HFF-Myc (cell line): ENCODE measurements around the gene RPL10A.

Experiments
- DNase-seq: peaks from one replicate; pipeline ENCODE4 v3.0.0-alpha.2; 2011; ENCODE audit warnings: low read depth; ENCODE audit errors: extremely low read depth
- H3K4me3 ChIP-seq: replicated peaks from 2 replicates; pipeline ENCODE4 v1.5.1; 2011; ENCODE audit warnings: low read depth, mild to moderate bottlenecking, control low read depth, low read length
- CTCF ChIP-seq: IDR thresholded peaks from 2 replicates; pipeline ENCODE4 v1.5.1; 2012; ENCODE audit warnings: mild to moderate bottlenecking, low read depth, low read length, control low read depth; ENCODE audit errors: missing control alignments

Gene RPL10A

DNA sequence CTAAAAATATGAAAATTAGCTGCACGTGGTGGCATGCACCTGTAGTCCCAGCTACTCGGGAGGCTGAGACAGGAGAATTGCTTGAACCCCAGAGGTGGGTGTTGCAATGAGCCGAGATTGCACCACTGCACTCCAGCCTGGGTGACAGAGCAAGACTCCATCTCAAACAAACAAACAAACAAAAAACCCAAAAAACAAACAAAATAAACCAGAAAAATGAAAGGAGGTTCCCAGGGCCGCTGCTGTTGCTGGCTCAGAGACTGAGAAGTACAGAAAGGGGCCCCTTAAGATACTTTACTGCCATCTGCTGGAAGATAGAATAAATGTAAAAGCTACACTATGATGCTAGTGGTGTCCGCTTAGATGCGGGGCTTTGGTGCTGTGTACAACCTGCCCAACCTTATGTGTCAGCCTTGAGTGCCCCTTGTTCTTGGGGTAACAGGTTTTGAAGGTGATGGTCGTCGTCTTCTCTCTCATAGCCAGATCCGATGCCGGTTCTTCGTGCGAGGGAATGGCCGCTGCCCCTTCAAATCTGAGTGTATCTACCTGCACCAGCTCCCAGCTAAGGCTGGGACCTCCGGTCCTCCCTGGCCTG lies 18.8 kb upstream of the RPL10A start:
- no peak overlapping the region for H3K4me3 ChIP-seq
- DNase-seq: no peak
- peak; percentile 55 for TF ChIP-seq CTCF

DNA sequence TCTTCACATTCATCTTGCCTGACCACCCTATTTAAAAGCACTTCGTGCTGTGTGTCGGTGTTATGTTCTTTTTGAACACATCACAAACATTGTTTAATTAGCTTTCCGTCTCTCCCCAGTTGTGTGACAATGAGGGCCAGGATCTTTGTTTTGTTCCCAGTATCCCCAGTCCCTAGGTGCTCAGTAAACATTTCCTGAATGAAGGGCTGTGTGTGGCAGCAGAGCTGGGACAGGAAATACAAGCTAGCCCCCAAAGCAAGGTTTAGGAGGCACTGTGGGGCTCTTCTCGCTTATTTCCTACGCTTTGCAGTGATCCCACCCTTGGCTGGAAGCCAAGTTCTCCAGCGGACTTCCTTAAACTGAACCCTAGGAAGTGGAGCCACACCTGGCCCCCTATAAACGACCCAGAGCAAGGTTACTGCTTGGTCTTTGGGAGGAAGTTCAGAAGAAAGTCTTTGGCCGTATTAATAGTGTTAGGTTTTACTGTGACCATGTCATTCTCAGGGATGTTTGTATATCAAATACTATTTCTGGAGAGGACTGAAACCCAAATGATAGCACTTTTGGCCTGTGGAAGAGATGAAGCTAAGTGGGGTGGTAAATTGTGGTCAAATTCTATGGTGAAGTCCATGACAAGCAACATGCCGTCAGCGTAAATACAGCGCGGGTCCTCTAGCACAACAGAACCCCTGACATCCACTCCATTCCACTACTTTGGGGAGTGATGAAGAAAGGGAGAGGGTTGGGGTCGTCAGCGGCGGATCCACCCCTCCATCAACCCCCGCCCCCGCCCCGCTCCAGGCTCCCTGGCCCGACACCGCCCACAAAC lies 16.6 kb upstream of the RPL10A start:
- no peak for TF ChIP-seq CTCF
- H3K4me3 ChIP-seq: peak overlapping the region; percentile 68
- no peak for DNase-seq

GRCh38 chr6:35452183-35453090 lies 15.8 kb upstream of the RPL10A start, which contains the start of gene FANCE:
Gene FANCE (plus strand): TSS chr6:35452338. CDS start chr6:35452546, 208 bp downstream.
- DNase-seq: no peak
- H3K4me3 ChIP-seq: peak within 1 kb of the TSS; percentile 68
- TF ChIP-seq CTCF: no peak

- peak overlapping the region; percentile 68 for H3K4me3 ChIP-seq
- TF ChIP-seq CTCF: no peak
These were observed 15.0 kb upstream of the RPL10A start for GRCh38 chr6:35453236-35453635.

GRCh38 chr6:35454391-35455110 lies 13.7 kb upstream of the RPL10A start:
- TF ChIP-seq CTCF: no peak
- no peak for DNase-seq
- peak overlapping the region; percentile 68 for H3K4me3 ChIP-seq

More at GRCh38 chr6:35453236-35453635, 15.0 kb upstream of the RPL10A start:
- DNase-seq: no peak

DNA sequence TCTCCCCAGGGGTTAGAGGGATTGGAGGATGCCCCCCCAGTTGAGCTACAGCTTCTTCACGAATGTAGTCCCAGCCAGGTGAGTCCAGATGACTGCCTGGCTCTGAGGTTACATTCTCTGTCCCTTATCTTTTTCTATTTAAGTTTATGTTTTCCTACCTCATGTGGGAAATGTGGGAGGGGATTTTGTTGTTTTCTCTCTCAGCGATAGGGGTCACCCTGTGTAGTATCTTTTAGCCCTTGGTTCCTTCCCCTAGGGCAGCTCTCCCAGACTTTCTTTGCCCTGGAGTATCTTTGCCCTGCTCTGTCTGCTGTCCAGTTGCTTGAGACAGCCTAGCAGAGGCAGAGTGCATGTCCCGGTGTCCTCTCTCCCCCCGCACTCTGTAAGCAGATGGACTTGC lies 10.3 kb upstream of the RPL10A start:
- DNase-seq: no peak
- no peak overlapping the region for H3K4me3 ChIP-seq
- TF ChIP-seq CTCF: no peak
